IPS DF 6.9 (cell line): Measurements from ENCODE around the gene ASMTL.
"Not testable (repeated sequence)": the region's sequence is repeated elsewhere in the genome, so short reads cannot be mapped to it uniquely, and the experiment has no call there.

Experiments used
- DNase-seq: peaks from one replicate; pipeline ENCODE4 v3.0.0-alpha.2; 2013; ENCODE audit warnings: low read depth, low spot score
- H3K27ac ChIP-seq: one replicate; pipeline ENCODE4 v1.5.1; 2013; ENCODE audit warnings: low read length, control low read depth
- H3K27me3 ChIP-seq: 2 replicates; pipeline ENCODE4 v1.6.1; 2013; ENCODE audit warnings: mild to moderate bottlenecking, low read length; ENCODE audit not compliant: control insufficient read depth, insufficient read depth
- H3K36me3 ChIP-seq: 2 replicates; pipeline ENCODE4 v1.6.1; 2013; ENCODE audit warnings: low read length; ENCODE audit not compliant: control insufficient read depth, insufficient read depth
- H3K4me1 ChIP-seq: 2 replicates; pipeline ENCODE4 v1.6.1; 2013; ENCODE audit warnings: low read length; ENCODE audit not compliant: control insufficient read depth, insufficient read depth
- H3K4me3 ChIP-seq: 2 replicates; pipeline ENCODE4 v1.5.1; 2013; ENCODE audit warnings: mild to moderate bottlenecking, low read length
- H3K9me3 ChIP-seq: 2 replicates; pipeline ENCODE4 v1.6.1; 2013; ENCODE audit warnings: low read length, inconsistent platforms; ENCODE audit not compliant: control insufficient read depth, insufficient read depth
- WGBS: extraction: QIAGEN DNeasy Blood & Tissue Kit; methylation state at CpG from one replicate; pipeline ENCODE4 v1.1.7; 2013; ENCODE audit warnings: mixed read lengths, missing lambda C conversion rate; ENCODE audit not compliant: insufficient read length, insufficient coverage; 5-methylcytosine and 5-hydroxymethylcytosine counted together

The ASMTL gene

DNA sequence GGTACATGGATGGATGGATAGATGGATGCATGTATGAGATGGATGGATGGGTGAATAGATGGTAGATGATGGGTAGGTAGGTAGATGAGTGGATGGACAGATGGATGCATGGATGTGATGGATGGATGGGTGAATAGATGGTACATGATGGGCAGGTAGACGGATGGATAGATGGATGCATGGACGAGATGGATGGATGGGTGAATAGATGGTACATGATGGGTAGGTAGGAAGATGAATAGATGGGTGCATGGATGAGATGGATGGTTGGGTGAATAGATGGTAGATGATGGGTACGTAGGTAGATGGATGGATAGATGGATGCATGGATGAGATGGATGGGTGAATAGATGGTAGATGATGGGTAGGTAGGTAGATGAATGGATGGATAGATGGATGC lies 48.8 kb downstream of the ASMTL start:
- H3K4me3 ChIP-seq, H3K27me3 ChIP-seq, H3K9me3 ChIP-seq, H3K27ac ChIP-seq, H3K4me1 ChIP-seq, DNase-seq: not testable (repeated sequence)
- peaks cover 50% of the 10 kb centered on the region for H3K36me3 ChIP-seq
- whole genome bisulfite sequencing, result 100% methylated on average over 1 of the region's 3 CpGs

GRCh38 chrX:1403228-1403627 lies 49.5 kb downstream of the ASMTL start:
- no peak overlapping the region for H3K27ac ChIP-seq
- peaks cover 50% of the 10 kb centered on the region for H3K36me3 ChIP-seq
- no CpG with 5 or more reads among the region's 10 CpGs for WGBS
- no peaks in the 10 kb centered on the region; the same call in 1 of the 2 replicates for H3K4me1 ChIP-seq
- DNase-seq, result no peak
- H3K9me3 ChIP-seq, result no peaks in the 10 kb centered on the region
- no peak overlapping the region for H3K4me3 ChIP-seq
- H3K27me3 ChIP-seq, result no peaks in the 10 kb centered on the region

DNA sequence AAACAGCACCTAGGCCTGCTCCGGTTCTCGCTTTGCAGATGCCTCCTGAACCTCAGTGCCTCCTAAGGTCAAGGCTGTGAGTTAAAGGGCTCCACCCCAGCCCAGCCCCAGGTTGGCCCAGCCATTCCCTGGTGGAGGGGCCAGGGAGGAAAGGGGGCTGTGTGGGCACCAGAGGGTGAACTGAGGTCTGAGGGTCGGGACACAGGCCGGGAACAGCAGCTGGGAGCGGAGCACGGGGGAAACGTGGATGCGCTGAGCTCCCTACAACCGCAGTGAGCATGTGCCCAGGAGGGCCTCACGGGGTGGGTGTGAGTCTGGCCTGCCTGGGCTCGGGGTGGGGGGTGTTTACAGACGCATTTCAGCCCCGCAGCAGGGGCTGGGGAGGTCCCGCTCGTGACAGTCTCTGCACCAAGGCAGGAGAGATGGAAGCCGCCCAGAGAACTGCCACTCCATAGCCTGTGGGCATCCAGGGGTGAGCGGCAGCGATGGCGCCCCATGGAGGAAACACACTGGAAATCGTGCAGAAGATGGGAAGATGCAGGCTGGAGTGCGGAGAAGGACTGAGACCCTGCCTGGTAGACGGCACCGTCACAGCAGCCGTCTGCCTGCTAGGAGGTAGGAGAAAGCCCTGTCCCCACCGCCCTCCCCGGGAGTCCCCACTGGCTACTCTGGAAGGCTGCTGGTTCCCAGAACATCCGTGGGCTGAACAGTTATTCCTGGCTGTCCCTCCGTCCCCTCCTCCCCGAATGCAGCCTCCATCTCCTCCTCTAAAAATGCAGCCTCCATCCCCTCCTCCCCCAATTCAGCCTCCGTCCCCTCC lies 50.9 kb downstream of the ASMTL start:
- Histone ChIP-seq H3K4me3 (no peak overlapping the region), H3K27me3 (no peaks in the 10 kb centered on the region), H3K27ac (no peak overlapping the region), H3K4me1 (no peaks in the 10 kb centered on the region; the same call in 1 of the 2 replicates), H3K9me3 (no peaks in the 10 kb centered on the region), H3K36me3 (peaks cover 47% of the 10 kb centered on the region)
- DNase-seq, result no peak
- WGBS, result no CpG with 5 or more reads among the region's 30 CpGs

GRCh38 chrX:1400742-1401471 lies 51.8 kb downstream of the ASMTL start:
- H3K4me1 ChIP-seq, result no peaks in the 10 kb centered on the region; the same call in 1 of the 2 replicates
- no peaks in the 10 kb centered on the region for H3K9me3 ChIP-seq
- no peaks in the 10 kb centered on the region for H3K27me3 ChIP-seq
- no peak overlapping the region for H3K4me3 ChIP-seq
- H3K36me3 ChIP-seq, result peaks cover 42% of the 10 kb centered on the region
- no CpG with 5 or more reads among the region's 27 CpGs for WGBS
- peak; percentile 76 for DNase-seq
- no peak overlapping the region for H3K27ac ChIP-seq

DNA sequence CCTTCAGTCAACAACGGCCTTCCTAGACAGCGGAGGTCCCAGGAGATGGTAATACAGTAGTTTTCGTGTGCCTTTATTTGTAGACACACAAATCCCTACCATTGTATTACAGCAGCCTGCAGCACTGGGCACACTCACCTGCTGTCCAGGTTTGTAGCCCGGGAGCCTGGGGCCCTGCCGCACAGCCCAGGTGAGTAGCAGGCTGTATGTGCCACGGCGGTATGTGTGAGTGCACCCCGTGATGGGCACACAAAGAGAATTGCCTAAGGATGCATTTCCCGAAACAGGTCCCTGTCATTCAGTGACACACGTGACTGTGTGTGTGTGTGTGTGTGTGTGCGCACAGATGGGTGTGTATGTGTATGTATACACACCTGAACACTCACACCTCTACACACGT lies 52.7 kb downstream of the ASMTL start:
- H3K36me3 ChIP-seq, result peaks cover 34% of the 10 kb centered on the region
- H3K4me1 ChIP-seq, result no peaks in the 10 kb centered on the region; the same call in 1 of the 2 replicates
- no peak for DNase-seq
- H3K27ac ChIP-seq, result no peak overlapping the region
- no CpG with 5 or more reads among the region's 12 CpGs for WGBS
- H3K9me3 ChIP-seq, result no peaks in the 10 kb centered on the region
- H3K4me3 ChIP-seq, result no peak overlapping the region
- no peaks in the 10 kb centered on the region for H3K27me3 ChIP-seq

GRCh38 chrX:1398431-1399340 lies 54.0 kb downstream of the ASMTL start:
- Histone ChIP-seq H3K36me3 (peaks cover 21% of the 10 kb centered on the region), H3K27ac (no peak overlapping the region), H3K9me3 (no peaks in the 10 kb centered on the region), H3K27me3 (no peaks in the 10 kb centered on the region), H3K4me1 (peaks cover 1% of the 10 kb centered on the region; the same call in 1 of the 2 replicates), H3K4me3 (no peak overlapping the region)
- WGBS, result no CpG with 5 or more reads among the region's 29 CpGs
- no peak for DNase-seq

GRCh38 chrX:1397441-1398270 lies 55.1 kb downstream of the ASMTL start:
- Histone ChIP-seq H3K36me3 (peaks cover 13% of the 10 kb centered on the region), H3K27ac (no peak overlapping the region), H3K9me3 (no peaks in the 10 kb centered on the region), H3K27me3 (no peaks in the 10 kb centered on the region), H3K4me3 (no peak overlapping the region), H3K4me1 (peaks cover 1% of the 10 kb centered on the region; the same call in 1 of the 2 replicates)
- no CpG with 5 or more reads among the region's 29 CpGs for WGBS
- no peak for DNase-seq

GRCh38 chrX:1397001-1397400 lies 55.7 kb downstream of the ASMTL start:
- WGBS, result no CpG with 5 or more reads among the region's 15 CpGs
- peaks cover 1% of the 10 kb centered on the region; the same call in 1 of the 2 replicates for H3K4me1 ChIP-seq
- peaks cover 12% of the 10 kb centered on the region for H3K36me3 ChIP-seq
- H3K9me3 ChIP-seq, result no peaks in the 10 kb centered on the region
- no peak overlapping the region for H3K4me3 ChIP-seq
- no peak overlapping the region for H3K27ac ChIP-seq
- H3K27me3 ChIP-seq, result no peaks in the 10 kb centered on the region
- DNase-seq, result no peak

DNA sequence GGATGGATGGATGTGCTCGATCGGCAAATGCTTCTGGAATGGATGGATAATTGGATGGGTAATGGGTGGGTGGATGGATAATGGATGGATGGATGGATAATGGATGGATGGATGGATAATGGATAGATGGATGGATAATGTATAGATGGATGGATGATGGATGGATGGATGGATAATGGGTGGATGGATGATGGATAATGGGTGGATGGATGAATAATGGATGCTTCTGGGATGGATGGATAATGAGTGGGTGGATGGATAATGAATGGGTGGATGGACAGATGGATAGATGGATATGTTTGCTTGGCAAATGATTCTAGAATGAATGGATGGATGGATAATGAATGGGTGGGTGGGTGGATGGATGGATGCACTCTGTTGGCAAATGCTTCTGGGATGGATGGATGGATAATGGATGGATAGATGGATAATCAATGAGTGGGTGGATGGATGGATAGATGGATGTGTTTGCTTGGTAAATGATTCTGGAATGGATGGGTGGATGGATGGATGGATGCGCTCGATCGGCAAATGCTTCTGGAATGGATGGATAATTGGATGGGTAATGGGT lies 57.0 kb downstream of the ASMTL start:
- H3K27ac ChIP-seq, result no peak overlapping the region
- peaks cover 1% of the 10 kb centered on the region; the same call in 1 of the 2 replicates for H3K4me1 ChIP-seq
- no peaks in the 10 kb centered on the region for H3K9me3 ChIP-seq
- WGBS, result no CpG with 5 or more reads among the region's 5 CpGs
- no peak for DNase-seq
- H3K27me3 ChIP-seq, result no peaks in the 10 kb centered on the region
- no peak overlapping the region for H3K4me3 ChIP-seq
- peaks cover 10% of the 10 kb centered on the region for H3K36me3 ChIP-seq
